Right lobe of liver (tissue), 4 donors: ENCODE measurements around the gene GH2.

Experiments
- POLR2A ChIP-seq: fragments of 450-650 bp; IDR thresholded peaks from one replicate; pipeline ENCODE4 v1.6.1; 2017; ENCODE audit warnings: antibody characterized with exemption, mild to moderate bottlenecking
- TF ChIP-seq, protein P1 (sequence below), 4 donors: fragments of 200-600 bp in 3 of 4; fragments of 450-650 bp in 1 of 4; IDR thresholded peaks; one replicate each; pipeline versions ENCODE4 v1.5.1 to v1.8.0; 2016 to 2022; ENCODE audit warnings: antibody characterized with exemption in 4 of 4, mild to moderate bottlenecking in 2 of 4
- donor health status: DM: no; HTN: no; CAD: no.
- donor health status: DM: no; HTN: no; CAD: no.
- donor health status: DM: no; HTN: yes; CAD: no.

DNA sequence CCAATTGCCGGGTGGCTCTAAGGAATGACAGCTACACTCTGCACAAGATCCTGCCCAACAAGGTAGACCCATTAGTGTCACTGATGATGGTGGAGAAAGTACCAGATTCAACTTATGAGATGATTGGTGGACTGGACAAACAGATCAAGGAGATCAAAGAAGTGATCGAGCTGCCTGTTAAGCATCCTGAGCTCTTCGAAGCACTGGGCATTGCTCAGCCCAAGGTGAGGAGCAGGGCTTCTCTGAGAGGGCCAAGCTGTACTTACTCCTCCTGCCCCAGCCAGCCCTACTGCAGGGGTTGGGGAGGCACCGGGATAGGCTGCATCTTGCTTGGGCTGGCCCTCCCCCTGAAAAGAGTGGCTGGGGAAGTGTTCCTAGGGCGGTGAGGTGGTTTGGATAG lies 51.5 kb downstream of the GH2 start:
- TF ChIP-seq, protein P1, sequence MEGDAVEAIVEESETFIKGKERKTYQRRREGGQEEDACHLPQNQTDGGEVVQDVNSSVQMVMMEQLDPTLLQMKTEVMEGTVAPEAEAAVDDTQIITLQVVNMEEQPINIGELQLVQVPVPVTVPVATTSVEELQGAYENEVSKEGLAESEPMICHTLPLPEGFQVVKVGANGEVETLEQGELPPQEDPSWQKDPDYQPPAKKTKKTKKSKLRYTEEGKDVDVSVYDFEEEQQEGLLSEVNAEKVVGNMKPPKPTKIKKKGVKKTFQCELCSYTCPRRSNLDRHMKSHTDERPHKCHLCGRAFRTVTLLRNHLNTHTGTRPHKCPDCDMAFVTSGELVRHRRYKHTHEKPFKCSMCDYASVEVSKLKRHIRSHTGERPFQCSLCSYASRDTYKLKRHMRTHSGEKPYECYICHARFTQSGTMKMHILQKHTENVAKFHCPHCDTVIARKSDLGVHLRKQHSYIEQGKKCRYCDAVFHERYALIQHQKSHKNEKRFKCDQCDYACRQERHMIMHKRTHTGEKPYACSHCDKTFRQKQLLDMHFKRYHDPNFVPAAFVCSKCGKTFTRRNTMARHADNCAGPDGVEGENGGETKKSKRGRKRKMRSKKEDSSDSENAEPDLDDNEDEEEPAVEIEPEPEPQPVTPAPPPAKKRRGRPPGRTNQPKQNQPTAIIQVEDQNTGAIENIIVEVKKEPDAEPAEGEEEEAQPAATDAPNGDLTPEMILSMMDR (IDR thresholded peaks at IDR 0.05), result no peak
- TF ChIP-seq POLR2A, result no peak
